Measurements from ENCODE around the gene CAPN12.

- TF ChIP-seq POLR2A (IDR thresholded peaks at IDR 0.05; ENCODE audit: low read length) (no peak), GATA1 (IDR thresholded peaks at IDR 0.05; ENCODE audit: low read depth, low read length) (no peak)
These were observed 10.6 kb downstream of the CAPN12 start for GRCh38 chr19:38733493-38734175.
